NB4 (cell line): Measurements from ENCODE around the gene APC.

Experiments used
- CTCF ChIP-seq: IDR thresholded peaks from one replicate; pipeline ENCODE4 v1.5.1; 2012; ENCODE audit warnings: low read depth, low read length
- MAX ChIP-seq: IDR thresholded peaks from 2 replicates; pipeline ENCODE4 v1.6.1; 2011; ENCODE audit warnings: low read depth, low read length
- MYC ChIP-seq: IDR thresholded peaks from 2 replicates; pipeline ENCODE4 v1.6.1; 2011; ENCODE audit warnings: low read depth, low read length
- POLR2A ChIP-seq: IDR thresholded peaks from 2 replicates; pipeline ENCODE4 v1.6.1; 2011; ENCODE audit warnings: mild to moderate bottlenecking; ENCODE audit not compliant: insufficient read length; ENCODE audit errors: extremely low read depth

- TF ChIP-seq CTCF (no peak), POLR2A (no peak), MYC (no peak), MAX (no peak)
Observed at GRCh38 chr5:112878101-112878500, 140.4 kb downstream of the APC start.
